Osteoblast (primary cell): Measurements from ENCODE around the gene MAGI1. TPM values are rescaled to one million over a fixed set of nuclear protein-coding genes. Genes with fewer than 3 reads are reported as not detected.

Source experiments
- DNase-seq: peaks from one replicate; pipeline ENCODE4 v3.0.0; 2011; ENCODE audit warnings: low spot score, mixed read lengths; ENCODE audit not compliant: insufficient read length; ENCODE audit errors: missing footprints
- H2AFZ ChIP-seq: 2 replicates; pipeline ENCODE4 v1.6.0; 2011; ENCODE audit warnings: mild to moderate bottlenecking, low read length
- H3K27ac ChIP-seq: 2 replicates; pipeline ENCODE4 v1.5.1; 2011; ENCODE audit warnings: mild to moderate bottlenecking, low read depth, low read length, moderate library complexity
- H3K27me3 ChIP-seq: 2 replicates; pipeline ENCODE4 v1.6.0; 2012; ENCODE audit warnings: mild to moderate bottlenecking, control low read depth, inconsistent platforms, low read length, moderate library complexity; ENCODE audit not compliant: insufficient read depth
- H3K36me3 ChIP-seq: 2 replicates; pipeline ENCODE4 v1.5.1; 2011; ENCODE audit warnings: mild to moderate bottlenecking, low read length, control low read depth, moderate library complexity; ENCODE audit not compliant: insufficient read depth
- H3K4me1 ChIP-seq: 2 replicates; pipeline ENCODE4 v1.5.1; 2011; ENCODE audit warnings: mild to moderate bottlenecking, low read length, control low read depth, moderate library complexity; ENCODE audit not compliant: insufficient read depth
- H3K4me2 ChIP-seq: 2 replicates; pipeline ENCODE4 v1.6.0; 2011; ENCODE audit warnings: mild to moderate bottlenecking, low read length; ENCODE audit not compliant: insufficient read depth
- H3K4me3 ChIP-seq: fragments of 200-600 bp; sonication (generic); 3 replicates; pipeline ENCODE4 v1.5.1; 2012; ENCODE audit warnings: mild to moderate bottlenecking, low read length, inconsistent platforms; ENCODE audit not compliant: insufficient read depth
- H3K79me2 ChIP-seq: 2 replicates; pipeline ENCODE4 v1.6.0; 2012; ENCODE audit warnings: mild to moderate bottlenecking, low read length, control low read depth, inconsistent platforms; ENCODE audit not compliant: insufficient read depth
- H3K9me3 ChIP-seq: 2 replicates; pipeline ENCODE4 v1.5.1; 2011; ENCODE audit warnings: low read depth, low read length, control low read depth
- H4K20me1 ChIP-seq: 2 replicates; pipeline ENCODE4 v1.6.0; 2012; ENCODE audit warnings: mild to moderate bottlenecking, low read length, control low read depth; ENCODE audit not compliant: insufficient read depth
- CTCF ChIP-seq: IDR thresholded peaks from 2 replicates; pipeline ENCODE4 v1.5.1; 2011; ENCODE audit warnings: mild to moderate bottlenecking, low read depth, low read length, moderate library complexity; ENCODE audit errors: extremely low read depth
- total RNA-seq: library from RNA; depleted of rRNA; stranded (reverse); fragments of >200 nt; gene quantifications from 2 replicates; pipeline ENCODE4 v1.2.3, GENCODE V29; 2012

The MAGI1 gene
- total RNA-seq, 1 donor: 66.6 TPM

- H2AFZ ChIP-seq: no peak overlapping the region
- no peak overlapping the region for H3K4me2 ChIP-seq
- TF ChIP-seq CTCF: no peak
- no peaks in the 10 kb centered on the region for H3K4me1 ChIP-seq
- peaks cover 13% of the 10 kb centered on the region for H3K79me2 ChIP-seq
- H3K9me3 ChIP-seq: no peaks in the 10 kb centered on the region
- H3K27ac ChIP-seq: no peak overlapping the region
- no peak for DNase-seq
- H3K36me3 ChIP-seq: no peaks in the 10 kb centered on the region
- H3K4me3 ChIP-seq: no peak overlapping the region
- no peaks in the 10 kb centered on the region for H3K27me3 ChIP-seq
- peaks cover 66% of the 10 kb centered on the region for H4K20me1 ChIP-seq
Observed at GRCh38 chr3:65672061-65672460, 366.7 kb downstream of the MAGI1 start.

- no peak for TF ChIP-seq CTCF
- H3K4me1 ChIP-seq: peaks cover 9% of the 10 kb centered on the region
- H3K4me2 ChIP-seq: no peak overlapping the region
- H3K27me3 ChIP-seq: no peaks in the 10 kb centered on the region
- no peaks in the 10 kb centered on the region for H3K36me3 ChIP-seq
- H3K9me3 ChIP-seq: no peaks in the 10 kb centered on the region
- H3K79me2 ChIP-seq: peaks cover 8% of the 10 kb centered on the region
- H2AFZ ChIP-seq: no peak overlapping the region
- H3K4me3 ChIP-seq: no peak overlapping the region
- no peak for DNase-seq
- H3K27ac ChIP-seq: no peak overlapping the region
- peaks cover 69% of the 10 kb centered on the region for H4K20me1 ChIP-seq
Observed at GRCh38 chr3:65671004-65671403, 367.7 kb downstream of the MAGI1 start.

GRCh38 chr3:65669163-65669875 is 369.4 kb downstream of the MAGI1 start:
- Histone ChIP-seq H3K27ac (no peak overlapping the region), H3K9me3 (no peaks in the 10 kb centered on the region), H3K4me1 (peaks cover 12% of the 10 kb centered on the region), H3K4me3 (no peak overlapping the region), H3K36me3 (no peaks in the 10 kb centered on the region), H2AFZ (no peak overlapping the region), H4K20me1 (peaks cover 65% of the 10 kb centered on the region), H3K4me2 (no peak overlapping the region), H3K79me2 (peaks cover 9% of the 10 kb centered on the region), H3K27me3 (no peaks in the 10 kb centered on the region)
- no peak for TF ChIP-seq CTCF
- no peak for DNase-seq

- Histone ChIP-seq H3K9me3 (no peaks in the 10 kb centered on the region), H3K4me2 (no peak overlapping the region), H2AFZ (no peak overlapping the region), H3K4me1 (peaks cover 12% of the 10 kb centered on the region), H3K4me3 (no peak overlapping the region), H3K79me2 (peaks cover 14% of the 10 kb centered on the region), H3K36me3 (no peaks in the 10 kb centered on the region), H3K27ac (no peak overlapping the region), H4K20me1 (peaks cover 61% of the 10 kb centered on the region), H3K27me3 (no peaks in the 10 kb centered on the region)
- no peak for TF ChIP-seq CTCF
- DNase-seq: no peak
Observed at GRCh38 chr3:65667963-65668362, 370.8 kb downstream of the MAGI1 start.
